Neuronal stem cell (in vitro differentiated cells): ENCODE results near the gene TMEM221.
A peak's percentile ranks its signal among the peaks of the same experiment; 100 is the strongest.

Source experiments
- DNase-seq: peaks from one replicate; pipeline ENCODE4 v3.0.0-alpha.2; 2013; ENCODE audit warnings: low spot score
- H2AFZ ChIP-seq: one replicate; pipeline ENCODE4 v1.6.1; 2013; ENCODE audit warnings: mild to moderate bottlenecking, low read length, inconsistent platforms
- H2AK5ac ChIP-seq: 2 replicates; pipeline ENCODE4 v1.6.1; 2013; ENCODE audit warnings: low read depth, mild to moderate bottlenecking, inconsistent platforms, low read length, moderate library complexity, mixed read lengths
- H2BK120ac ChIP-seq: 2 replicates; pipeline ENCODE4 v1.6.1; 2013; ENCODE audit warnings: low read depth, mild to moderate bottlenecking, inconsistent platforms, low read length, moderate library complexity, mixed read lengths
- H2BK12ac ChIP-seq: one replicate; pipeline ENCODE4 v1.6.1; 2013; ENCODE audit warnings: low read length, inconsistent platforms
- H2BK15ac ChIP-seq: 2 replicates; pipeline ENCODE4 v1.6.1; 2013; ENCODE audit warnings: mild to moderate bottlenecking, low read length, inconsistent platforms, mixed read lengths
- H2BK5ac ChIP-seq: one replicate; pipeline ENCODE4 v1.6.1; 2013; ENCODE audit warnings: inconsistent platforms, mild to moderate bottlenecking, low read length, moderate library complexity
- H3K14ac ChIP-seq: one replicate; pipeline ENCODE4 v1.6.1; 2013; ENCODE audit warnings: low read length, inconsistent platforms
- H3K18ac ChIP-seq: 2 replicates; pipeline ENCODE4 v1.6.1; 2013; ENCODE audit warnings: low read length, inconsistent platforms
- H3K23ac ChIP-seq: 2 replicates; pipeline ENCODE4 v1.6.1; 2013; ENCODE audit warnings: low read depth, mild to moderate bottlenecking, mixed read lengths, low read length, inconsistent platforms; ENCODE audit not compliant: poor library complexity
- H3K27ac ChIP-seq: replicated peaks from 3 replicates; pipeline ENCODE4 v1.5.1; 2013; ENCODE audit warnings: low read length, inconsistent platforms
- H3K27me3 ChIP-seq, 3 experiments: 2 replicates each; pipeline ENCODE4 v1.6.1; 2013; ENCODE audit warnings: low read length in 3 of 3, mild to moderate bottlenecking in 2 of 3, inconsistent platforms in 1 of 3, low read depth in 1 of 3, mixed read lengths in 1 of 3, moderate library complexity in 1 of 3; ENCODE audit not compliant: control insufficient read depth in 3 of 3, insufficient read depth in 3 of 3
- H3K36me3 ChIP-seq, 2 donors: replicated peaks in 1 of 2; 2 replicates each; pipeline ENCODE4 v1.6.1; 2013; ENCODE audit warnings: low read length in 2 of 2; ENCODE audit not compliant: control insufficient read depth in 2 of 2, insufficient read depth in 2 of 2
- H3K4ac ChIP-seq: 2 replicates; pipeline ENCODE4 v1.6.1; 2013; ENCODE audit warnings: inconsistent platforms, mild to moderate bottlenecking, low read length, moderate library complexity
- H3K4me1 ChIP-seq, 2 donors: 1 replicate in 1 of 2; 2 replicates in 1 of 2; pipeline ENCODE4 v1.6.1; 2013; ENCODE audit warnings: low read length in 2 of 2, low read depth in 1 of 2; ENCODE audit not compliant: control insufficient read depth in 2 of 2, insufficient read depth in 1 of 2
- H3K4me2 ChIP-seq: one replicate; pipeline ENCODE4 v1.6.1; 2013; ENCODE audit warnings: mild to moderate bottlenecking, low read length, inconsistent platforms; ENCODE audit not compliant: insufficient read depth, poor library complexity, severe bottlenecking
- H3K4me3 ChIP-seq, 2 donors: 2 replicates each; pipeline ENCODE4 v1.5.1; 2013; ENCODE audit warnings: low read length in 2 of 2, mild to moderate bottlenecking in 2 of 2, inconsistent platforms in 1 of 2, moderate library complexity in 1 of 2
- H3K79me1 ChIP-seq: one replicate; pipeline ENCODE4 v1.6.1; 2013; ENCODE audit warnings: low read depth, mild to moderate bottlenecking, inconsistent platforms, low read length, moderate library complexity
- H3K9ac ChIP-seq: one replicate; pipeline ENCODE4 v1.6.1; 2013; ENCODE audit warnings: mild to moderate bottlenecking, low read depth, low read length, inconsistent platforms; ENCODE audit not compliant: poor library complexity
- H3K9me3 ChIP-seq, 2 donors: replicated peaks in 1 of 2; 2 replicates each; pipeline versions ENCODE3 to v1.6.1; 2013; ENCODE audit warnings: low read length in 2 of 2, mild to moderate bottlenecking in 2 of 2, inconsistent platforms in 1 of 2, low read depth in 1 of 2, mixed read lengths in 1 of 2, moderate library complexity in 1 of 2; ENCODE audit not compliant: control insufficient read depth in 2 of 2, insufficient read depth in 1 of 2
- H4K8ac ChIP-seq: one replicate; pipeline ENCODE4 v1.6.1; 2013; ENCODE audit warnings: low read depth, mild to moderate bottlenecking, inconsistent platforms, low read length, moderate library complexity
- H4K91ac ChIP-seq: one replicate; pipeline ENCODE4 v1.6.1; 2013; ENCODE audit warnings: low read length, low read depth, mild to moderate bottlenecking, inconsistent platforms; ENCODE audit not compliant: poor library complexity
- WGBS, 2 donors: extraction: QIAGEN DNeasy Blood & Tissue Kit; methylation state at CpG; one replicate each; pipeline ENCODE4 v1.1.7; 2013; ENCODE audit warnings: missing lambda C conversion rate in 2 of 2, mixed read lengths in 1 of 2; ENCODE audit not compliant: insufficient read length in 2 of 2, insufficient replicate concordance in 1 of 2; ENCODE audit errors: extremely low coverage in 2 of 2; 5-methylcytosine and 5-hydroxymethylcytosine counted together

Gene TMEM221

GRCh38 chr19:17404015-17404414 lies 44.5 kb downstream of the TMEM221 start:
- H3K9me3 ChIP-seq: no peaks in the 10 kb centered on the region
- H3K4ac ChIP-seq: no peak overlapping the region
- no CpG with 5 or more reads among the region's 6 CpGs for WGBS, 2 donors
- DNase-seq: no peak
- H2BK12ac ChIP-seq: peak overlapping the region; percentile 53
- peak overlapping the region; percentile 1 for H2BK15ac ChIP-seq
- no peaks in the 10 kb centered on the region for H3K27me3 ChIP-seq
- peaks cover 0 to 1% of the 10 kb centered on the region in 2 donors for H3K36me3 ChIP-seq
- peak overlapping the region; percentile 92 for H3K18ac ChIP-seq
- H3K9ac ChIP-seq: peak overlapping the region; percentile 80
- H2AK5ac ChIP-seq: peak overlapping the region; percentile 4
- peak overlapping the region; percentile 65 for H4K91ac ChIP-seq
- peak overlapping the region; percentile 26 for H2BK5ac ChIP-seq
- peak overlapping the region; percentile 86 for H2AFZ ChIP-seq
- H3K4me3 ChIP-seq: peak overlapping the region; percentile 41 to 76
- H3K79me1 ChIP-seq: peaks cover 1% of the 10 kb centered on the region
- no peak overlapping the region for H3K23ac ChIP-seq
- H3K4me1 ChIP-seq: peaks cover 21 to 30% of the 10 kb centered on the region in 2 donors
- H3K27ac ChIP-seq: peak overlapping the region; percentile 98
- H3K4me2 ChIP-seq: peak overlapping the region; percentile 76
- H2BK120ac ChIP-seq: no peak overlapping the region
- H4K8ac ChIP-seq: no peak overlapping the region
- no peak overlapping the region for H3K14ac ChIP-seq

- Histone ChIP-seq H2AFZ (peak overlapping the region; percentile 86), H3K27ac (peak overlapping the region; percentile 98), H3K4me3 (peak overlapping the region; percentile 41 to 76), H2AK5ac (peak overlapping the region; percentile 24), H3K4me2 (peak overlapping the region; percentile 76), H3K27me3 (no peaks in the 10 kb centered on the region), H2BK5ac (peak overlapping the region; percentile 72), H2BK120ac (no peak overlapping the region), H3K4me1 (peaks cover 21 to 30% of the 10 kb centered on the region in 2 donors), H2BK12ac (no peak overlapping the region), H3K23ac (peak overlapping the region; percentile 75), H3K36me3 (peaks cover 0 to 1% of the 10 kb centered on the region in 2 donors), H3K9ac (peak overlapping the region; percentile 80), H2BK15ac (peak overlapping the region; percentile 1), H3K14ac (no peak overlapping the region), H3K79me1 (peaks cover 1% of the 10 kb centered on the region), H3K4ac (no peak overlapping the region), H3K9me3 (no peaks in the 10 kb centered on the region), H3K18ac (peak overlapping the region; percentile 96), H4K91ac (peak overlapping the region; percentile 65), H4K8ac (no peak overlapping the region)
- DNase-seq: peak; percentile 86
- WGBS, 2 donors: no CpG with 5 or more reads among the region's 36 CpGs
Measured at GRCh38 chr19:17402982-17403855, 45.2 kb downstream of the TMEM221 start.

GRCh38 chr19:17401628-17402027 lies 46.8 kb downstream of the TMEM221 start:
- no peak overlapping the region for H4K91ac ChIP-seq
- H2AK5ac ChIP-seq: no peak overlapping the region
- peaks cover 3% of the 10 kb centered on the region for H3K79me1 ChIP-seq
- H2BK5ac ChIP-seq: no peak overlapping the region
- H2BK15ac ChIP-seq: no peak overlapping the region
- H3K4me2 ChIP-seq: no peak overlapping the region
- H3K14ac ChIP-seq: no peak overlapping the region
- H3K36me3 ChIP-seq: peaks cover 0 to 1% of the 10 kb centered on the region in 2 donors
- no peak overlapping the region for H2AFZ ChIP-seq
- H2BK120ac ChIP-seq: no peak overlapping the region
- H3K4me3 ChIP-seq: no peak overlapping the region
- peaks cover 16 to 23% of the 10 kb centered on the region in 2 donors for H3K4me1 ChIP-seq
- no peak overlapping the region for H2BK12ac ChIP-seq
- no peak overlapping the region for H4K8ac ChIP-seq
- no peak overlapping the region for H3K27ac ChIP-seq
- WGBS, 2 donors: no CpG with 5 or more reads among the region's 6 CpGs
- no peak overlapping the region for H3K18ac ChIP-seq
- H3K23ac ChIP-seq: no peak overlapping the region
- H3K9me3 ChIP-seq: no peaks in the 10 kb centered on the region
- H3K27me3 ChIP-seq: no peaks in the 10 kb centered on the region
- no peak overlapping the region for H3K4ac ChIP-seq
- no peak overlapping the region for H3K9ac ChIP-seq
- no peak for DNase-seq

GRCh38 chr19:17398902-17399527 lies 49.5 kb downstream of the TMEM221 start:
- Histone ChIP-seq H3K9me3 (no peaks in the 10 kb centered on the region), H3K27ac (no peak overlapping the region), H3K27me3 (no peaks in the 10 kb centered on the region), H2BK15ac (no peak overlapping the region), H3K4me1 (peaks cover 3% of the 10 kb centered on the region in 2 donors), H3K9ac (no peak overlapping the region), H2AK5ac (no peak overlapping the region), H4K8ac (no peak overlapping the region), H3K4ac (no peak overlapping the region), H2BK5ac (no peak overlapping the region), H2BK12ac (no peak overlapping the region), H3K14ac (no peak overlapping the region), H3K79me1 (peaks cover 3% of the 10 kb centered on the region), H4K91ac (no peak overlapping the region), H2BK120ac (no peak overlapping the region), H3K4me2 (no peak overlapping the region), H2AFZ (no peak overlapping the region), H3K18ac (no peak overlapping the region), H3K4me3 (no peak overlapping the region), H3K36me3 (peaks cover 0 to 1% of the 10 kb centered on the region in 2 donors), H3K23ac (no peak overlapping the region)
- no CpG with 5 or more reads among the region's 8 CpGs for WGBS, 2 donors
- no peak for DNase-seq
